NCI-H82 treated with DMSO at 0.1 percent for 48 hours (cell line): ENCODE measurements around the gene FAM53A.
"Not testable (repeated sequence)": the region's sequence is repeated elsewhere in the genome, so short reads cannot be mapped to it uniquely, and the experiment has no call there.

Source experiments
- DNase-seq: peaks from one replicate; lab custom pipeline; 2025; ENCODE audit not compliant: unreplicated experiment; lab: John Stamatoyannopoulos, UW

Gene FAM53A

DNA sequence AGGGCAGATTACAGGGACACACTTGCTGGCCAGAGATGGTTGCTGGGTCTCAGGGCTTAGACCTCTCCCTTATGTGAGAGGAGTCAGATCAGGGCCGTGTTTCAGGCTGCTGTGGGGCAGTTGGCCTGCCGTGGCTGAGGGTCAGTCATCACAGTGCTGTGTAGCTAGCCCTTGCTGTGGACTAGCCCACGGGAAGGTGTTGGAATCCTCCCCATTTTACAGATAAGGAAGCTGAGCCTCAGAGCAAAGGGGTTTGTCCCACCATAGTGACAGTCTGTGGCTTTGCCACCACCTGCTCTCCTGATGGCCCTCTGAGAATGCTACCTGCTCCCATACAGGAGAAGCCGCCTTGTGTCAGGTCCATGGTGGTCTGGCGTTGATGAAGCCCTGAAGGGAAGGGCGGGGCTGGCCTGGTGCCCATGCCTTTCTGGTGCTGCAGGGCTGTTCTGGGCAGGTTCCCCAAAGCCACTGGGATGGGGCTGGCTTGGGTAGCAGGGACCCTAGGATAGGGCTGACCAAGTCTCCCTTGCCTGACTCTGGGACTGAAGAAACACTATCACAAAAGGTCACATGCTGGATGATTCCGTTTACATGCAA is 2.4 kb upstream of the FAM53A start:
- DNase-seq: no peak

DNA sequence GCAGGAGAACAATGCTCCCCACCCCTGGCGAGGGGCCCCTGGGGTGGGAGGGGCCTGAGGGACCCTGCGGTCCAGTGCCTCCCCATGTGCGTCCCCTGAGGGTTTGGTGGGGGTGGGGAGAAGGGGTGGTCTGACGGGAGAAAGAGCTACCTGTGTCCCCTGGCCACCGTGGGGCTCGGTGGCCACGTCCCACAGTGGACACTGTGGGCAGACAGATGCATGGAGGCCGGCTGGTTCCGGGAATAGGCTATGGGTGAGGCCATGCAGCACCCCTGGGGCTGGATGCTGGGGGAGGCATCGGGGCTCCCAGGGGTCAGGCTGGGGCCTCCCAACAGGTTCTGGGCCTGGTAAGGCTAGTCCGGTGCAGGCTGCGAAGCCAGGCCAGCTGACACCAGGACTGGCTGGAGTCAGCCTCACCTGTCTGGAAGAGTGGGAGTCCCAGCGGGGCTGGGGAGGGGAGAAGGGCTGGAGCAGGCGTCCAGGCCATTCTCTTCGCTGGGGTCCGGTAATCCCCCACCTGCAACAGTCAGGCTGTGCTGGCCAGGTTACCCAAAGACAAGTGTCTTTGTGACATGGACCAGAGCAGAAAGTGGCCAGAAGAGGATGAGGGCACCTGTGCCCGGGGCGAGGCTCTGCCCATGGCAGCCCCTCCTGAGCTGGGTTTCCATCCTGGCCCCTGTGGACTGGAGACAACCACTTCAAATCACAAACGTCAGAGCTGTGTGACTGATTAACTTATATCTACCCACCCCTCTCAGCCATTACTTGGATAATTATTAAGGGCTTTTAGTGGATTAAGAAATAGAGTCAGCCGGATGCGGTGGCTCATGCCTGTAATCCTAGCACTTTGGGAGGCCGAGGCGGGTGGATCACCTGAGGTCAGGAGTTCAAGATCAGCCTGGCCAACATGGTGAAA is 1.4 kb upstream of the FAM53A start:
- DNase-seq: peak; percentile 28

DNA sequence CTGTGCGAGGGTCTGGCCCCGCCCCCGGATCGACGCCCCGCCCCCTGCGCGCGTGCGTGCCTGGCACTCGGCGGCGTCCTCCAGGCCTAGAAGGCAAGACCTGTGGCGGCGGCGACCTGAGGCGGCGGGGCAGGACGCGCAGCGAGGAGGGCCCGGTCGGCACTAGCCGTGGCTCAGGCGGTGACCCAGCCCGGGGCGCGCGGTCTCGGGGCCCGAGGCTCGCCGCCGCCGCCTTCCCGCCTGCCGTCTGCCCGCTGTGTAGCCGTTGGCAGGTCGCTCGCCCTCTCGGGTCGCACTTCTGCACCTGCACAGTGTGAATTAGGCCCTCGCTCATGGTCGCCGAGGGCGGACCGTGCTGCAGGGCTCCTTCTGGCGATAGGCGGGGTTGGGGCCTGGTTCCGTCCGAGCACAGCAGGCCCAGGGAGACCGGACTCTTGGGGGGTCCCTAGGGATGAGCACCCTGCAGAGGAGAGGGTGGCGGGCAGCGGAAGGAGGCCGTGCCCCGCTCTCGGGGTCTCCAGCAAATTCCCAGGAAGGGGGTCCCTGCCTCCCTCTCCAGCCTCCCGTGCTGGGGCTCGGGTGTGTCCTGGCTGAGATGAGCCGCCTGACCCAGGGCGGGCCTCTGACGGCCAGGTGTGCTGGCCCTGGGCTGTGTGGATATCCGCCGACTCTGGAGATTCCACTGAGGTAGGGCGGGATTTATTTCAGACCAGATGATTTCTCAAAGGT is 557 bp upstream of the FAM53A start:
- no peak for DNase-seq

DNA sequence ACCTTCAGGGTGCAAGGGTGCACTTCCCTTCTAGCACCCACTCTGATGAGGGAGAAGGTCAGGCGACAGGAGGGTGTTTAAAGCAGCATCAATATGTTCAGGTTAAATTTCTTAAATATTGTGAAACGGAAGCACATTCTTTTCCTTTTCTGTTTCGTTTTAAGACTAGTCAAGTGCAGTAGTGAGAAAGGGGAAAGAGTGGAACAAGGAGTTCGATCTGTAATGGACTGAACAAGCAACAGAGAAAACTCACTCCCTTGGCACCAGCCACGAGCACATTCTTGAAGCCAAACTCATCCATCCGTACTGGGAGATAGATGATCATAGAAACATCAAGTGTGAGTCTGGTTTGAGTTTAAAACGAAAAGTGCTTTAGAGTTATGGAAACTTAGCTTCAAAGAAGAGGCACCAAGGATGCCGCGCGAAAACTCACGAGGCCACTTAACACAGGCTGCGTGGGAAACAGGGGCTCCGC is 815 bp downstream of the FAM53A start:
- DNase-seq: no peak

DNA sequence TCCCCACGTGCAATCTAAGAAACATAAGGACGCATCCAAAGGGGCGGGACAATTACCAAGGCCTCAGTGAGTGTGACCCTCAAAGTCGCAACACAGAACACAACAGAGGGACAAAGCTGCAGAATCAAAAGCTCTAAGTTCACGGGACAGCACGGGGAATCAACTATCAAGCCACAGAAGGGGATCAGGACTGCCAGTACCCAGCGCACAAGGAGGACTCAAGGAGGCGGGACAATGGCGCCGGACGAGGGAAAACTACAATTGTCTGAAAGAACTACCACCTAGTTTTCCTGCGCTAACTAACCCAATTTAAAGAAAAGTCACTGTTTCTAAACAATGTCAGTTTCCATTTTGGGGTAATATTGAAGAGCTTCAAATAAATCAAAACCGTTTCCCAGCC is 1.3 kb downstream of the FAM53A start:
- no peak for DNase-seq

DNA sequence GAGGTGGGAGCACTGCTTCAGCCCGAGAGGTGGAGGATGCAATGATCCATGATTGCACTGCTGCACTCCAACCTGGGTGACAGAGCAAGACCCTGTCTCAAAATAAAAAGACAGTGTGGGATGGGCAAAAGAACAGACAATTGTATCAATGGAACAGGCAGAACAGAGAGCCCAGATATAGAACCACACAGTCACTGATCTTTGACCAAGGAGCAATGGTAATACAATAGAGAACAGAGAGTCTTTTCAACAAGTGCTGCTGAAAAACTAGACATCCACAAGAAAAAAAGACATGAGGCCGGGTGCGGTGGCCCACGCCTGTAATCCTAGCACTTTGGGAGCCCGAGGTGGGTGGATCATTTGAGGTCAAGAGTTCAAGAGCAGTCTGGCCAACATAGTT is 5.9 kb downstream of the FAM53A start:
- DNase-seq: no peak

DNA sequence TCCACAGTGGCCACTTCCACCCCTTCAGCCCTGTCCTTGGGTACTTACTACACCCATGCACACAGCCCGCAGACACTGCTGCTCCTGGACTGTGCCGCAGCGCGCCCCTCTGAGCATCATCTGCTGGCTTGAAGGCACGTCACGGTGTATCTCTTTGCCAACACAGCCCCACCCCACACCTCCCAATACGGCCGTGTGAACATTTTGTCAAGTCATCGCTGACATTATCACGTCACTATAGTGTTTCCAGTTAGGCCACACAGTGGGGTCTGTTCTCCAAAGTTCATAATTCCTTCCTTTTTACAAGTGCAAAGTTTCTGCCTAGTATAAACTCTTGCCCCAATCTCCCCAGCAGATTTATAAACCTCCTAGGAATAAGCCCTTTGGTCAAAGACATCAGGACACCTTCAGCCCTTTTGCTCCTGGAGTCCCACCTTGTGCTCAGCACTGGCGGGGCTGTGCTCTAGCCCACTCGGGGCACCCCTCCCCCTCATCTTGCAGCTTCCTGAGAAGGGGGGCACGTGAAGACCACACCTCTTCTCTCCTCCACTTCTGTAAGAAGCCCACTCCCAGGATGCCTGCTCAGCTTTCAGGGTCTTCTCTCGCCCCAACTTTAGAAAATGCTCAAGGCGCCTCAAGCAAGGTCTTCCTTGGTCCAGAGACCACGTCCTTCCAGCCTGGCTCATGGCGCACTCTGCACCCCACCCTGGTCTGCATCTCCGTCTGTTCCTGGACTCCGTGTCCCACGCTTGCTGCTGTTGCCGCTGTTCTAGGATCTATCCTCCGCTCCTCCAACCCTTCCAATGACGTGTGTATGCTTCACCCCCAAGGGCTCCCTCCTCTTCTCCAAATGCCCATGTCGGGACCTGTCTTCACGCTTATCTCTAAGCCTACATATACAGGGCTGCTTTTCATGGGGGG is 7.2 kb downstream of the FAM53A start:
- no peak for DNase-seq

DNA sequence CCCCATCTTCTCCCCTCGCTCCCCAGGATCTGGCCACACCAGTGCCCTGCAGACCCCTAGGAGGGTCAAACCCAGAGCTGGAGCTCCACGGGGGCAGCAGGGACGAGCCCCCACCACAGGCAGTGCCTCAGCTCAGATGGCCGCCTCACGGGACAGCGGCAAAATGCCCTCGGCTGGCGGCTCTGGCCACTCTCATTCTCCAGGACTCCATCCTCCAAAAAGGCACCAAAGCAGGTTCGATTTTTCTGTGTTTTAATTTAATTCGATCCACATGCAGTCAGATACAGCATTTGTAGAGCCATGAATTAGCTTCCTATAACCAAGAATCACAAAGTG is 8.3 kb downstream of the FAM53A start:
- no peak for DNase-seq

DNA sequence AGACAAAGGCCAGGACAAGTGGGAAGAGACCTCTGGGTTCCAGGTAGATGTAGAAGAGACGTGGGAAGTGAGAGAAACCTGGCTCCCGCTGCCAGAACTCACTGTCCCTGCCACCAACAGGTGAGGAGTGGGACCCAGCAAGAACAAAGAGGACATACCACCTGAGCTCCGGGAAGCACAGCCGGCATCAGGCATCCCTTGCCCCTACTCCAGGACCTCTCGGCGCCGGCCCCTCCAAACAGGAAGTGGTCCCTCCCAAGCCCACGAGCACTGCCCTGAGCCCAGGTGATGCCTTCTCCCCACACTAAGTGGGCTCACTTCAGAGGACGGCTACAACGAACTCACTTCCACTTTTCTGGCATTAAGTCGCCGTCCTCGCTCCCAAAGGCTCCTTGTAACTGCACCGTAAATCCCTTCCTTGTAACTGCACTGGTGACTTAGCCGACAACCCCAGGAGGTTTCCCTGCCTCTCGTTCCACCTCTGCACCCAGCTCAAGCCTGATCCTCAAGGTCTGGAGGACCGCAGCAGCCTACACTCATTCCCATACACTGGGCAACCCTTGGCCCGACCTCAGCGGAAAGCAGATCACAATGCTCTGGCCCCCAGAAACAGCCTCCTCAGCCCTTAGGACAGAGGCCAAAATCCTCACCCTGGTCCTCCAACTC is 8.8 kb downstream of the FAM53A start:
- DNase-seq: no peak

DNA sequence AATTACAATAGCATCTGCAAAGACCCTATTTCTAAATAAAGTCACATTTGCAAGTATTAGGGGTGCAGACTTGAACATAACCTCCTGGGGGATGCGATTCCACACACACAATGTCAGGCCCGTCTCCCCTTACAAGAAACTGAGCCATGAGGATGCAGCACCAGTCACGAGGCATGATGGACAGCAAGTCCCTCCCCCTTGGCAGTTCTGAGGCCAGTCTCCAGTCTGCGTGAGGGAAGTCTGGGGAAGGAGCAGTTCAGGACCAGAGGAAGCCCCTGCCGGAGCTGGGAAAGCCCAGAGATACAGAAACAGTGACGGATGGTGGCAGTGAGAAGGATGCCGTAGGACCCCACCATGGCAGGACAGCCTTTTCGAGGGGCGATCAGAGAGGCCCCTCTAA is 9.4 kb downstream of the FAM53A start:
- no peak for DNase-seq

DNA sequence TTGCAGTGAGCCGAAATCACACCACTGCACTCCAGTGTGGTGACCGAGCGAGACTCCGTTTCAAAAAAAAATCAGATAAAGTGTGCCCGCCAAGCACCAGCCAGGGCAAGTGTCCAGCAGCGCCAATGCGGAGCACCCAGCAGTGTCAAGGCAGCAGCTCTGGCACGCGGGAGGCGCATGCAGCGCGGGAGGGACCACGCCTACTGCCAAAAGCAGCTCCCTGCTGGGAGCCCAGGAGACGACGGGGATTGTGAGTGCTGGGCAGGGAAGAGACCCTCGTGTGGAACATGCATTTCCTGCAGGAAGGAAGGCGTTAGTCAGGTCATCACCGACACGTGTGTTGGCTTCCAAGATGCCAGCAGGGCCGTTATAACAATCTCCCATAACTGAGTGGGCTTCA is 10.4 kb downstream of the FAM53A start:
- no peak for DNase-seq

DNA sequence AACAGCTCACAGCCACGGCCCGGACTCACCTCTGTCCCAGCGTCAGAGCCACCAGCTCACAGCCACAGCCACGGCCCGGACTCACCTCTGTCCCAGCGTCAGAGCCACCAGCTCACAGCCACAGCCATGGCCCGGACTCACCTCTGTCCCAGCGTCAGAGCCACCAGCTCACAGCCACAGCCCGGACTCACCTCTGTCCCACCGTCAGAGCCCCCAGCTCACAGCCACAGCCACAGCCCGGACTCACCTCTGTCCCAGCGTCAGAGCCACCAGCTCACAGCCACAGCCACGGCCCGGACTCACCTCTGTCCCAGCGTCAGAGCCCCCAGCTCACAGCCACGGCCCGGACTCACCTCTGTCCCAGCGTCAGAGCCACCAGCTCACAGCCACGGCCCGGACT is 13.1 kb downstream of the FAM53A start:
- DNase-seq: not testable (repeated sequence)

DNA sequence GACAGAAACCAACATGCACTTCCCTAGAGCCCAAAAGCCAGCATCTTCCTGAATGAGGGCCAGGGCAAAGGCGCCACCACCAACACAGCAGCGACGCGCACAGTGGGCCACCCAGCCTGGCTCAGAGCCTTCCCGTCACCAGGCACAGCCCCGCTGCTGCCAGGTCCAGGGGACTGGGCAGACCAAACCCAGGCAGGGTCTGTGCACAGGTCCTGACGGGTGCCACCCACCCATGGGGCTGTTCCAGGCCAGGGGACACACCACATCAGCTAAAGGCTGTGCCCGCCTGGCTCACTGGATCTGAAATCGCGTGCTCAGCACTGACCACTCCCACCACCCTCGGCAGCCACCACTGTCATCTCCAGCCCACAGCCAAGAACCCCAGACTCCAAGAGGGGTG is 13.8 kb downstream of the FAM53A start:
- DNase-seq: no peak

DNA sequence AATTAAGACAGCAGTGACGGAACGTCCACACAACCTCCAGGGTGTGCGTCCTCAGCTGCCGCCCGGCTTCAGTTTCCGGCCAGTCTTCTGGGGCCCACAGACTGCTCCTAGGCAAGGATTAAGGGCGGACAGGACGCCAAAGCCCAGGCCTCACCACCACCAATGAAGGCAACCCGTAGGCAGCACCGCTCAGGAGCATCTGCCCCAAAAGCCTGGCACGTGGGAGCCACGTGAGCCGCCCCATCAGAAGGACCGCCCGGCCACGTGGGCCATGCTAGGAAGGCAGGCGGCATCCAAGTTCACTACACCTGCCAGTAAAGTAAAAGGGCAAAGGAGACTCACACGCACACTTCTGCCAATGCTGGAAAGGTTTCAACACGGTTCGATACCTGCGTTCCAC is 14.3 kb downstream of the FAM53A start:
- DNase-seq: no peak

DNA sequence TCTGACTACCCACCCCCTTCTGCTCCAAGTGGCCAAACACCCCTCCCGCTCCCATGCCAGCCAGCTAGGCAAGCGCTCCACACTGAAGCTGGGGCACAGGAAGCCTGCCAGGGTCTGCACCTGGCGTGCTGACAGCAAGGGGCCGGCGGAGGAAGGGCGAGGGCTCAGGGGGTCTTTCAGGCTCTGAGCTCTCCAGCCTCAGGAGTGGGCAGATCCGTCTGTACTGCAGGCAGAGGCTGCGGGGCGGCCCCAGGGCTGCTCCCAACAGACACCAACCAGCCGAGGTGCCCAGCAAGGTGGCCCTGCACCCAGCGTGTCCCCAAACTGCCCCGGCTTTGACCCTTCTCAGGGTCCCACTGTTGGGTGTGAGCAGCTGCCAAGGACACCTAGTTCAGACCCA is 14.8 kb downstream of the FAM53A start:
- DNase-seq: no peak

DNA sequence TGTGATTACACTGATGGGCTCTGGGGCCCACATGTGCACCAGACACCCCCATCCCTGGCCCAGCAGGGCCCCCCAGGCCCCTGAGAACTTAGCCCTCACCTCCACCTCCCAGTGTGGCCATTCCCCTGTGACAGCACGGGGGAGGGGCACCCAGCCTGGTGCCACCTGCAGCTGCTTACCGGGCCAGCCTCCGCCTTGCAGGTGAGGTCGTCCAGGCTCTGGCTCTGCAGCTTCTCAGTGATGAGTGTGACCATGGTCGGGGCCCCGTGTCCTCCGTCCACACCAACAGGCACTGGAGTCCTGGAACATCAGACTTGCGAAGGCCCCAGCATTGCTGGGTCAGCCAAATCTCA is 15.6 kb downstream of the FAM53A start:
- DNase-seq: no peak

DNA sequence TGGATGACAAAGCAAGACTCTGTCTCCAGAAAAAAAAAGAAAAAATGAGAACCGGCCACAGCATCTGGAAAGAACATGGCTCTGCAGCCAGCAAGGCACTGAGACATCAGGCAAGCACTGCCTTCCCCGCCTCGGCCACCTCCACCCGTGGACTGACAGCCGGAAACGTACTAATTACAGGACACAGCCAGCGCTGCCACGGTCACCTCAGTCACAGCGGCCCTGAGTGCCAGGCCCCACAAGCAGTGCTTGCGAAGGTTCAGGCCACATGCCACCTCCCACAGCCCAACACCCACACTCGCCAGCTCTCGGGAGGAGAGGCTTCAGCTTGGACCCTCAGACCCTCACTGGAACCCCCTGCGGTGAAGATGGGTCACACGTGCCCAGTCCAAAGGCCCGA is 16.8 kb downstream of the FAM53A start:
- no peak for DNase-seq

DNA sequence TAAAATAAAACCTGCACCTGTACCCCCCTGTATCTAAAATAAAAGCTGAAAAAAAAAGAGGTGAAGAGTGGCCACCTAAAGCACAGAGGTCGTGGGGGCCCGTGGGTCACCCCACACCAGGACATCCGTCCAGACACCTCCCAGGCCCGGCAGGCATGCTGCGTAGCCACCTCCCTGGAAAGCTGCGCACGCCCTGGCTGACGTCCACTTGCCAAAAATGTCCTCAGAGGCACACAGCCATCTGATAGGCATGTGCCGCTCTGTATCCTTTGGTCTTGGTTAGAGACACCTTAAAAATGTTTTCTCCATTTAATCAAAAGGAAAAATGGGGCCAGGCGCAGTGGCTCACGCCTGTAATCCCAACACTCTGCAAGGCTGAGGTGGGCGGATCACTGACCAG is 17.7 kb downstream of the FAM53A start:
- DNase-seq: no peak

DNA sequence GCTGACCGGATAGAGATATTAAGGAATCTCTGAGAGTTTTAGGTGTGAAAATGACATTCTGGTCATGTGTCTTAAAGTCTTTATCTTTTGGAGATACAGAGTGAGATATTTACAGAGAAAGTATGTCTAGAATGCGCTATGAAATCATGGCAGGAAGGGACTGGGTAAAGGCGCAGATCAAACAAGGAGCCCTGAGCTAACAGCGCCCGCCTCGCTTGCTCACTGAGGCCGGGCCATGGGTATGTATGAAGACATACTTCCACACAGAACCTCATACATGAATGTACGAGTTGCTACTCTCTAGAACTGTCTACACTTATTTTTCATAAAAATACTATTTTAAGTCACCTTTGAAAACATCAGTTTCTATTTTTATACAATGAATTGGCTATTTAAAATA is 20.0 kb downstream of the FAM53A start:
- no peak for DNase-seq

DNA sequence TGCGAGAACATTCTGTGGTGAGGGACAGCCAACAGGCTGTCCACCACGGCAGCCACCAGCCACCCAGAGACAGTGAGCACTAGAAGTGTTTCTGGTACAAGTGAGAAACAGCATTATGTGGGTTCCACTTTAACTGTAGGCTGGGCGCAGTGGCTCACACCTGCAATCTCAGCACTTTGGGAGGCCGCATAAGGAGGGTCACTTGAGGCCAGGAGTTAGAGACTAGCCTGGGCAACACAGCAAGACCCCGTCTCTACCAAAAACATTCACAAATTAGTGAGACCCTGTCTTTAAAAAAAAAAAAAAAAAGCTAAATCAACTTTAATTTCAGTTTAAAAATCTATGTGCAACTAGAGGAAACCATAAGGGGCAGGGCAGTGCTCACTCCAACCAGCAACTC is 20.6 kb downstream of the FAM53A start:
- DNase-seq: no peak

DNA sequence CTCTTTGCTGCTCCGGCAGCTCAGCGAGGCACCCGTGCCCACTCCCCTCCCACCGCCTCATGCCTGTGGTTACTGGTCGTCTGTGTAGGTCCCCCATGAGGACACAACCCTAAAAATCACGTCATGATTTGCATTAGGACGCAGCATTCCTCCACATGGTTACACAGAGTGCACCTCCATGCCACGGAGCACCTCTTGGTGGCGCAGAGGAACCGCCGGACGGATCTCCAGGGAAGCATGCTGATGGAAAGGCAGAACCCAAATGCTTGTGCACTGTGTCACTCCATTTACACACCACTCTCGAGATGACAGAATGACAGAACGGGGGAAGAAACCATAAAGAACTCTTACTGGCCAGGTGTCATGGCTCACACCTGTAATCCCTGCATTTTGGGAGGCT is 22.4 kb downstream of the FAM53A start:
- no peak for DNase-seq
